COLO668 (cell line): ENCODE results near the gene PHF20.
"Not testable (repeated sequence)": the region's sequence is repeated elsewhere in the genome, so short reads cannot be mapped to it uniquely, and the experiment has no call there.

Source experiments
- DNase-seq: peaks from one replicate; lab custom pipeline; 2025; ENCODE audit not compliant: unreplicated experiment; lab: John Stamatoyannopoulos, UW

Gene PHF20

DNA sequence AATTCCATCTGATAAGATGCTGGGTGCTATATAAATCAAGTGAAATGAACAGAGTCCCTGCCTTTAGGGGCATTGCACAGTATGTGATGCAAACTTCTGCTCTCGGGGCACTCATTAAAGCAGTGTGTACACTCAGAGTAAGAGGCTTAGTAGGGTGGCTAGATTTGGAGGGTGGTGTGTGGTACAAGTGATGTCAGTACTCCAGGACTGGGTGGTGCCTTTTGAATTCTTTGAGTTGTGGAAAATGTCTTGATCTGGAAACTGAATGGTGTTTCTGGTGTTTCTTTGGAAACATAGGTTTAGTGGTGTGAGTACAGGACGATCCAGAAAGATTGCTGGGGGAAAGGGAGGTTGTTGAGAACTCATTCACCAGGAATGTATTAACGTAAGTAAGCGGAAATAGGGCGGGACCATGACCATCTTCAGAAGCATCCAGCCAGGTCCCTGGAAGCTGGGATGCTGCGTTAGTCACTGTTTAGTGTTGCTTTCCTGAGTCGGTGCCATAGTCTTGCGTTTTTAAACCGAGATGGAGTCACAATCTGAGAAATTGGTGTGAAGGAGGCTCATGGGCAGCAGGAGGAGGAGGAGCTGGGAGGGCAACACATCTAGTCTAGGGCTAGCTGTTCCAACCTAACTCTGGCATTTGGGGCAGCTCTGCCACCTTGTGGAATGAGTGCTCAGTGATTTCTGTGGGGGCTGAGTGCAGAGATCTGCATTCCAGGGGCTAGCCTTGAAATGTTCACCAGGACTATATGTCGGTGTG, 112.1 kb downstream of the PHF20 start:
- DNase-seq = peak; percentile 45

DNA sequence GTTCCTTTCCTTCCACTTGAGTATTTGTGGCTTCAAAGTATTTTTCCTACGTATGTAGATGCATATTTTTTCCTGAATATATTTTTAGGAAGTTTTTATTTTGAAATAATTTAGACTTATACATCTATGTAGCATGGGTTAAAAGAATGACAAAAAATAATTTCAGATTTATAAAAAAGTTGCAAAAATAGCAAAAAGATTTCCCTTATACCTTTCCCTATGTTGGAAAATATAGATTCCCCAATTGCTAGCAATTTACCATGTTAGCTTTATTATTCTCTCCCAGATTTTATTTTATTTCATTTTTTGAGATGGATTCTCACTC, 112.7 kb downstream of the PHF20 start:
- DNase-seq = no peak

DNA sequence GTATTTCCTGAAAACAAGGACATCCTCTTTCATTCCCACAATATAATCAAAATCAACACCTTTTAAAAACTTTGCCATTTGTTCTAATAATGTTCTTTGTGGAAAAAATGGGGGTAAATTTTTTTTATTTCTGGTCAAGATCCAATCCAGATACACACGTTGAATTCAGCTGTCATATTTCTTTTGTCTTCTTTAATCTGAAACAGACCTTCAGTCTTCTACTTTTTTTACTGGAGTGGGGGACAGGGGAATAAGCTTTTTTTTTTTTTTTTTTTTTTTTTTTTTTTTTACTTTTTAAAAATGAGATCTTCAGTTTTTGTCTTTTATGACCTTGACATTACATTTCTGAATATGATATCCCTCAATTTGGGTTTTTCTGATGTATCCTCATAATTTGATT, 113.4 kb downstream of the PHF20 start:
- no peak for DNase-seq

- no peak for DNase-seq
Measured at GRCh38 chr20:35886537-35886936, 114.7 kb downstream of the PHF20 start.

DNA sequence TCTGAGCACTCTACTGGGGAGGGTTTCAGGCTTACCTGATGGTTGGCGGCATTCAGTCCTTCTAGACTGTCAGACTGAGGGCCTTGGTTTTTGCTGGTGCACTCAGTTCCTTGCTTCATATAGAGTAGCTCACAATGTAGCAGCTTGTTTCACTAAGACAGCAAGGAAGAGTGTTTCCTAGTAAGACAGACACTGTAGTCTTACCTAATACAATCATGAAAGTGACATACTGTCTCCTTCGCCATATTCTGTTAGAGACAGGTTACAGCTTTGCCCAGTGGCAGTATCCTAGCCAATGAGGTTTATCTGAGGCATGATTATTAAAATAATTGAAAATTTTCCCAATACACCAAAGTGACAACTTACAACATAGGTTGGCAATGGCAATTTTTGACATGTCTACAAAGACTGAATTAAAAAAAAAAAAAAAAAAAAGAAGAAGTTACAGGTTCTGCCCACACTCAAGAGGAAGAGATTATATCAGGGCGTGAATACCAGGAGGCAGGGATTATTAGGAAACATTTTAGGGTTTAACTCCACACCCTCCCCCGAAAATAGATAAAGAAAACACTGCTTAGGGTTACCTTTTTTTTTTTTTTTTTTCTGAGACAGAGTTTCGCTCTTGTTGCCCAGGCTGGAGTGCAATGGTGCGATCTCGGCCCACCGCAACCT, 115.7 kb downstream of the PHF20 start:
- DNase-seq = no peak

DNA sequence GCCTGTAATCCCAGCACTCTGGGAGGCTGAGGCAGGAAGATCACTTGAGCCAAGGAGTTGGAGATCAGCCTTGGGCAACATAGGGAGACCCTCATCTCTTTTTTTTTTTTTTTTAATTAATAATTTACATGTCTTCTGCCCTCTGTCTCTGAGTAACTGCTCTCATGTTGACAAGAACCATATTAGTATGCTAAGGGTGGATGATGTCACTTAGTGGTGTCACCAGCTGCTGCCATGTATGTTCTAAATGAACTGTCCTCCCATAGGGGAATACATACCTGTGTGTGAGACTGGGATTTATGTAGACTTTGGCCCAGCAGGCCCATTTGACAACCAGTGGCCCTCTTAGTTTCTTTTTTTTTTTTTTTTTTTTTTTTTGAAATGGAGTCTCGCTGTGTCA, 116.8 kb downstream of the PHF20 start:
- no peak for DNase-seq

GRCh38 chr20:35891375-35891774, 119.6 kb downstream of the PHF20 start:
- DNase-seq = no peak

DNA sequence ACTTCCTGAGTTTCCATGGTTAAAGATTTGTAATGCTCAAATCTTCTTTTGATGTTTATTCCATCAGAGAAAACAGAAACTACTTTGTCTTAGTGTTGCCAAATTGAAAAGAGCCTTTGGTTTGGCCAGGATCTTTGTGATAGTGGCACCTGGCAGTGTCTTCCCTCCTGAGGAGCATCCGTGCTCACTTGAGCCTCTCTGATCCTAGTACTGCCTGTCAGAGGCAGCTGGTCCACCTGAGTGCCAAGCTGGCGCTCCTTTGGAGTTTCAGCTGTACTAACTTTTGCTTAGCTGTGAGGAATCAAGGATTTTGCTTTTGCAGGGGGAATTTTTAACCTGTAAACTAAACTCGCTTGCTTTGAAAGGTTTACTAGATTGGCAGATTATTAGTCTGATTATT, 121.1 kb downstream of the PHF20 start:
- DNase-seq = no peak

GRCh38 chr20:35893942-35894341, 122.1 kb downstream of the PHF20 start:
- DNase-seq = no peak

DNA sequence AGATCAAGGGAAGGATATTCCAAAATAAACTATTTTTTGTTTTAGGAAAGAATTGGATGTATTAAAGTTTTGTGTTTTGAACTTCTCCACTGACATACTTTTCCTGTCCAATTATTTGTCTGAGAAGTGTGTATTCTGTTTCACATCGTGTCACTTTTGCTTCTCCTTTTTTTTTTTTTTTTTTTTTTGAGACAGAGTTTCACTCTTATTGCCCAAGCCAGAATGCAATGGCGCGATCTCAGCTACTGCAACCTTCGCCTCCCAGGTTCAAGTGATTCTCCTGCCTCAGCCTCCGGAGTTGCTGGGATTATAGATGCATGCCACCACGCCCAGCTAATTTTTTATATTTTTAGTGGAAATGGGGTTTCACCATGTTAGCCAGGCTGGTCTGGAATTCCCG, 123.7 kb downstream of the PHF20 start:
- DNase-seq = not testable (repeated sequence)

DNA sequence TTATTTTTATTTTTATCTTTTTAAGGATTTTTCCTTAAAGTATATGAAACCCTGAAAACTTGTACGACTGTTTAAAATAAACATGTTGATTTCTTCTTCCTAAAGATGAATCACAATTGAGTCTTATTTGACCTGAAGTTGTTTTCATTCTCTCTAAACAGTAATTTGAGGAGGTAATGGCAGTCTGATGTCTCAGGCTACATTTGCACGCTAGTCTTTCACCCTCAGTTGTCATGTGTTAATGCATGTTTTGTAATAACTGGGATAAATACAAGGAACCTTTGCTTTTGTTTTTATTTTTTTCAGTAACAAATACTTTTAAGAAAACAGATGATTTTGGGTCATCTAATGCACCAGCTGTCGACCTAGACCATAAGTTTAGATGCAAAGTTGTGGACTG, 127.2 kb downstream of the PHF20 start:
- DNase-seq = no peak

- DNase-seq = not testable (repeated sequence)
Measured at GRCh38 chr20:35901230-35901629, 129.4 kb downstream of the PHF20 start.

GRCh38 chr20:35901678-35902544, 130.1 kb downstream of the PHF20 start:
- no peak for DNase-seq

DNA sequence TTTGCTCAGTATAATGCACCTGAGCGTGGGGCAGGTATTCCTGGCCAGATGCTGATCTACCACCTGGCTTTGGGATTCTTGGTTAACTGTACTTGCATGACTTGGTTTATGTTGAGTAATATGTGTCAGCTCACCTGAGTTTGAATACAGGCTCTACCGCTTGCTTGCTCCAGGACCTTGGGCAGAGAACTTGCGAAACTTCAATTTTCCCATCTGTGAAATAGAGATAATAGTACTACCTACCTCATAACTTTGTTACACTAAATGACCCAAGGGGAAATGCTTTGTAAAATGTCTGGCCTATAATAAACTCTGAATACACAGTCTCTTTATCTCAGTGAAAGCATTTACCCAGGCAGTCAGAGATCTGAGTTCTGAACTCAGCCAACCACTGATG, 130.7 kb downstream of the PHF20 start:
- no peak for DNase-seq

DNA sequence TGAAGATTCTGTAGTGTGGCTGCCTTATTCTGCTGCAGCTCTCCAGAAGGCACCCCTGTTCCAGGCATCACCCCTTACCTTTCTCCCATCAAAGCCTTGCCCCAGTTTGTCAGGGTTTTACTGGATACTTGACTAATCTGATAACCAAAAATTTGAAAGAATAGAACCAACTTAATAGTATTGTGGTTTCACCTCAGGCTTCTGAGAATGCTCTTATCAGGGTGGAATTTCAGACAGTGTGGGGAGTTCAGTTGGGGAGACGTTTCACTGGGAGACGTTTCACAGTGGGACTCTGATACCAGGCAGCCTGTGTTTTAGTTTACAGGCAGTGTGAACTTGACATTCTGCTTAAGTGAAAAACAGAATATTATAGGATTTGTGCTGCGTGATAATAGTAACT, 132.0 kb downstream of the PHF20 start:
- no peak for DNase-seq

GRCh38 chr20:35904982-35905663, 133.3 kb downstream of the PHF20 start:
- DNase-seq = no peak

DNA sequence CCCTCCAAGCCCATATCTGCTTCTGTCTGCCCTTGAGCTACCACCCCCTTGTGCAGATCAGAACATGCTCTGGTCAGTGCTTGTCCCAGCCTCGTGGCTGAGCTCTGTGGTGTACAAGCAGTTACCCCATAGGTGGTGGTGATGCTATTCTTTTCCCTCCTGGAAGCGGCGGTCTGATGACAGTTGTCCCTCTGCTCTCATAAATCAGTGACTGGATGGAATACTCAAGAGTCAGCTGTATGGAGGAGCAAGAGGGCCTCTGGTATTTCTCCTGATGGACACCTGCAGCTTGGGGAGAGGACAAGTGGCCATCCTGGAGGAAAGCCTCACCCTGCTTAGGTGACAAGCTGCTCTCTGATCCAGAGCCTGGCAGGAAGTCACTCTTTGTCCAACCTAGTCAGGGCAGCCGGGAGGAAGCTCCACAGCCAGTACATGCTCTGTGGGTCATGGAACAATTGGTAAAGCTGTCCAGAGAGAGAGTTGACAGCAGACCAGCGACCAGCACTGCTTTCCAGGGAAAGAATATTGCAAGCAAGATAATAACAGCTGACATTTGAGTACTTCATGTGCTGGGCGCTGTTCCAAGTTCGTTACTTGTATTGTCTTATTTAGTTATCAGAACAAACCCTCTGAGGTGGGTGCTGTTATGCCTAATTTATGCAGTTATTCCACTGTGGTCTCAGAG, 135.3 kb downstream of the PHF20 start:
- DNase-seq = no peak

DNA sequence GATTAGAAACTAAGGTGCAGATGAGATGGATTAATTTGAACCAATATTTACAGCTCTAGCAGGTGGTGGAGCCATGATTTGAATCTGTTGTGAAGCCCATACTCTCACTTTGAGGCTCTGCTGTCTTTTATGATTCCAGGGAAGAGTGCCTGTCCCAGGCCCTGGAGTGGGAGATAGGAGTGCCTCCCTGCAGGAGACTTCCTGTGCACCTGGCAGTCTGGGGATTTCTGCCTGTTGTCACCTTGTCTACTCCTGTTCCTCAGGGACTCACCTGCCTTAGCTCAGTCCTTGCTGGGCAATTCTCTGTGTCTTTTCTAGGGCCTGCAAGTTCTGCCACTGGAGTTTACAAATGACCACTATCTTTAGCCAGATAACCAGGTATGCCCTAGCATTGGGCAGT, 136.2 kb downstream of the PHF20 start:
- DNase-seq = peak; percentile 26

DNA sequence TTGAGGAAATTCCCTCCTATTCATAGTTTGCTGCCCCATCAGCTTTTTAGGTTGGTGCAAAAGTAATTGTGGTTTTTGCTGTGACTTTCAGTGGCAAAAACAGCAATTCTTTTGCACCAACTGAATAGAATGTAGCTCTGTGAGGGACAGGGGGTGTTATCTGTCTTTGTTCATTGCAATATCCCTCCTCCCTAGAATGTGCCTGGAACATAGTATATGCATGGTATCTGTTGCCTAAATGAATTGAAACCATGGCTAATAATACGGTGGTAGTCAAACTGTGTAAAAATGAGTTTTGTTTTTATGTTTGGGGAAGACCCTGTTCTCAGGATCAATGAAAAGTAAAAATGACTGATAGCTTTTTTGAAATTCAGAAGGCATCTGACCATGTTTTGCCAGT, 137.4 kb downstream of the PHF20 start:
- DNase-seq = no peak

DNA sequence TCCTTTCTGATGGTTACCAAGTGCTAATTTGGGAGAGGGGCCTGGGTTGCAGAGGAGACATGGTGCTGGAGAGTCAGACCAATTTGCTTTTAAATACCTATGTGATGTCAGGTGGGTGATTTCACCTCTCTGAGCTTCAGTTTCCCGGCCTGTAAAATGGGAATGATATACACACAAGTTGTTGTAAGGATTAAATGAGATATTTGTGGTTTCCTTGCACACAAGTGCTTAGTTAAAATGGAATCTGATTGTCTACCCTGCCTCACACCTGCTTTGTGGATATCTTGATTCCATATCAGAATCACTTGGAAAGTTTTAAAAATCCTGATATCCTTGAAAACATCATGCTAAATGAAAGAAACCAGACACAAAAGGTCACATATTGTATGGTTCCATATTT, 138.0 kb downstream of the PHF20 start:
- no peak for DNase-seq

GRCh38 chr20:35910254-35910653, 138.4 kb downstream of the PHF20 start:
- no peak for DNase-seq
